DMS53 treated with DMSO at 0.1 percent for 48 hours (cell line): Measurements from ENCODE around the gene ARHGEF4.
"Not testable (repeated sequence)": the region's sequence is repeated elsewhere in the genome, so short reads cannot be mapped to it uniquely, and the experiment has no call there.

Experiments used
- DNase-seq: peaks from one replicate; lab custom pipeline; 2025; ENCODE audit not compliant: unreplicated experiment; lab: John Stamatoyannopoulos, UW

ARHGEF4 gene

DNA sequence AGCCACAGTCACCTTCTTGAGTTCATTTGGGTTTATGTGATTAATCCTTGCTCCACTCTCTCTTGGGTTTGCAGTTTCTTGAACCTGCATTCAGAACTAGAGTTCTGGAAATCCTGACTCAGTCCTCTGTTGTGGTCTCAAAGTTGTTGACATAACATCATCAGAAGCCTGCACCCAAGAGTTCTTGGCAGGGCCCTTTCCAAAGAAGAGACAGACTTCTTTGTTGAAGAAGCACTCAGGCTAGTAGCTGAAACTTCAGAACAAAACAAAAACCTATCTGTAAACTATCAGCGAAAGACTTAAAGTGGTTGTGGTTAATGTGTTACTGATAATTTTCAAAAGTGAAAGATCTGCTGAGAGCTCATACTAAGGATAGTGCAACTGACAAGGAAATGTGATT, 135.7 kb downstream of the ARHGEF4 start:
- DNase-seq = no peak

DNA sequence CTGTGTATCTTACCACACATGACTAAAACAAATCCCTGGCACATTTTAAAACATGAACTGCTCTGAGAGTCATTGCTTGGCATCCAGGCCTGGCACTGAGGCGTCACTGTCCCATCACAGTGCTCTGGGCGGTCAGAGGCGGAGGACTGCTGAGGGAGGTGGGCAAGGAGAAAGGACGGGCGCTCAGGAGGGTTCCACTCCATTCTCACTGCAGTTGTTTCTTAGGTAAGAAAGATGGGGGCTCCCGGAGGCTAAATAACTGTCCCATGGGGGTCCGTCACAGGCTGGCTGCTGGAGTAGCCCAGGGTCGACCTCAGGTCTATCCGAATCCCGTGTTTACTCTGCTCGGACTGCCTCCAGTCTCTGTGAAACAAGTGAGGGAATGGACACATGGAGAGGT, 139.0 kb downstream of the ARHGEF4 start:
- DNase-seq = no peak

DNA sequence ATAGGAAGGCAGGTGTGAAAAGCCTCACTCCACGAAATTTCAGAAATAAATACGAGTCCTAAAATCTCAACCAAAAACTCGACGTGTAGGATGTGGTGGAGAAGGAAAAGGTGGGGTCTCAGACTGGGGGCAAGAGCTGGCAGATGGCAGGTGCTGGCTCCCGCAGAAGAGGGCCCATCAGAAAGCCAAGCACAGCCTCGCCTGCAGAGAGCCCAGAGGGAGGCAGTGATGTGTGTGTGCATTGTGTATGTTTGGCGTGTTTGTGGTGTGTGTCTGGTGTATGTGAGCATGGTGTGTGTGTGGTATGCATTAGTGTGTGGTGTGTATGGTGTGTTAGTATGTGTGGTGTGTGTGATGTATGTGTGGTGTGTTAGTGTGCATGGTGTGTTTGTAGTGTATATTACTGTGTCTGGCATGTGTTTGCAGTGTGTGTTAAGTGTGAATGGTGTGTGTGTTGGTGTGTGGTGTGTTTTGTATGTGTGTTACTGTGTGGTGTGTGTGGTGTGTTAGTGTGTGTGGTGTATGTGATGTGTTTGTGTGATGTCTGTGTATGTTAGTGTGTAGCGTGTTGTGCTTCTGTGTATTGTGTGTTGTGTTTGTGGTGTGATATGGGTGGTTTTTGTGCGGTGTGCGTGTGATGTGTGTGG, 140.0 kb downstream of the ARHGEF4 start:
- no peak for DNase-seq

DNA sequence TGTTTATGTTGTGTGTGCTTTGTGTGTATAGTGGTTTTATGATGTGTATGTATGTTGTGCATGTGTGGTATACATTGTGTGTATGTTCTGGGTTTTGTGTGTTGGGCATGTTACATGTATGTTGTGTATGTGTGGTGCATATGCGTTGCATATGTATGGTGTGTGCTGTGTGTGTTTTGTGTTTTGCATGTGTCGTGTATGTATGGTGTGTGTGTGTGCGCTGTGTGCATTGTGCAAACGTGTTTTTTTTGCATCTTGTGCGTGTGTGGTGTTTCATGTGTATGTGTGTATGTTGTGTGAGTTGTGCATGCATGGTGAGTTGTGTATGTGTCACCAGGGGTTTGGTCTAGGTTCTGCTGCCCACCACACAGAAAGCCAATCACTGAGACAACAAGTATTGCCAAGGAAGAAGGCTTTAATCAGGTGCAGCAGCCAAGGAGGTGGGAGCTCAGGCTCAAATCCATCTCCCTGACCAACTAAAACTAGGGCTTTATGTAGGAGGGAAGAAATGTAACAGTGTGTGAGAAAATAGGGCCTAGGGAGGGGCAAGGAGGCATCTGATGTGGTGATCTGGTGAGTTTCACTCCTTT, 140.8 kb downstream of the ARHGEF4 start:
- DNase-seq = no peak

DNA sequence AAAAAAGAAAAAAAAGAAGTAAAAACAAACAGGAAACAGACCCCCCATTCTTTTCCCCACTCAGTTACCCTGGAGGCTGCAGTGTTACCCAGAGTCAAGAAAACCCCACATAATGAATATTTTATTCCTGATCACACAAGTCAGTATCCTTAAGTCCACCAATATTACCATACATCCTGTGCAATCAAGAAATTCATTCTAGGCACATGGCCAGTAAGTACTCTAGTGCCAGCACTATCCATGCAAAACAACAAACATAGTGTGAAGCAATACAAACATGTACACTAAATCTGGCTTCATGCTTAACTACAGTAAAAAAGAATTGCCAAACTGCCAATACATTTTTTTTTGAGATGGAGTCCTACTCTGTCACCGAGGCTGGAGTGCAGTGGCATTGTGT, 145.0 kb downstream of the ARHGEF4 start:
- no peak for DNase-seq

DNA sequence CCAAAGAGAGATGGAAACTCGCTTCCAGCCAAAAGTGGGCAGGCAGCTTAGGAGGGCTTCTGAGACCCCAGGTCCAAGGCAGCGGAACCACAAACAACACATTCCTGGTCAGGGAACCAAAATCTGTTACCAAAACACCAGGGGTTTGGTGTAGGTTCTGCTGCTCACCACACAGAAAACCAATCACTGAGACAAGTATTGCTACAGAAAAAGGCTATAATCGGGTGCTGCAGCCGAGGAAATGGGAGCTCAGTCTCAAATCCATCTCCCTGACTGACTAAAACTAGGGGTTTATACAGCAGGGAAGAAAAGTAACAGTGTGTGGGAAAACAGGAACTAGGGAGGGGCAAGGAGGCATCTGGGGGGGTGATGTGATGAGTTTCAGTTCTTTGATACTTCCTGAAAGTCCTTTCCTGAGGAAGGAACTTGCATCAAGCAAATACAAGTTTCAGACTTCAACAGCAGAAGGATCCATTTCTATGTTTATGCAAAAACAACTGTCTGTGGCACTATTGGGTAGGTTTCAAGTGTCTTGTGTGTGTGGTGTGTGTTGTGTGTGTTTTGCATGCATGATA, 148.6 kb downstream of the ARHGEF4 start:
- DNase-seq = no peak

DNA sequence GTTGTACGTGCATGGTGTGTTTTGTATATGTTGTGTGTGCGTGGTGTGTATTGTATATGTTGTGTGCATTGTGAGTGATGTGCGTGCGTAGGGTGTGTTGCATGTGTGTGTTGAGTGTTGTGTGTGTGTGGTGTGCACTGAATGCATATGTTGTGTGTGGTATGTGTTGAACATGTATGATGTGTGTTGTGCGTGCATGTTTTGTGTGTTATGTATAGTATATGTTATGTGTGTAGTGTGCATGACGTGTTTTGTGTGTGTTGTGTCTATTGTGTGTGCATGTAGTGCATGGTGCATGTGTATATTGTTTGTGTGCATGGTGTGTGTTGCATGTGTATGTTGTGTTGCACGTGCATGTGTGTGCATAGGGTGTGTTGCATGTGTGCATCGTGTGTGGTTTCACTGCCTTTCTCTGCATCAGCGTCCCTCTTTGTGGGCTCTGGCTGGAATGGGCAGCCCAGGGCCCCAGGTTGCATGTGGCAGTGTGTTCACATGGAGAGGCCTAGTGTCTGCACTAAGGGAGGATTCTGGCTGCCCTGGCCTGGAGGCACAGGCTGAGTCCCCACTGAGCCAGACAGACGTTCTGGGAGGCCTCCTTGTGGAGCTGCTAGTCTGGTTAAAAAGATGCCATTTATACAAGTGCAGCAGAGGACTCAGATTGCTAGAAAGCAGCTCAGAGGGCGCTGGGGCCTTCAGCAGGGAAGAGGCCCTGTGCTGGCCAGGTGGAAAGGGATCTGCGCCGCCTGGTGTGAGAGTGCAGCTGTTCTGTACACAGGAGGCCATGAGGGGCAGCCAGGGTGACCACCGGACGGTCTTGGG, 149.3 kb downstream of the ARHGEF4 start:
- no peak for DNase-seq

DNA sequence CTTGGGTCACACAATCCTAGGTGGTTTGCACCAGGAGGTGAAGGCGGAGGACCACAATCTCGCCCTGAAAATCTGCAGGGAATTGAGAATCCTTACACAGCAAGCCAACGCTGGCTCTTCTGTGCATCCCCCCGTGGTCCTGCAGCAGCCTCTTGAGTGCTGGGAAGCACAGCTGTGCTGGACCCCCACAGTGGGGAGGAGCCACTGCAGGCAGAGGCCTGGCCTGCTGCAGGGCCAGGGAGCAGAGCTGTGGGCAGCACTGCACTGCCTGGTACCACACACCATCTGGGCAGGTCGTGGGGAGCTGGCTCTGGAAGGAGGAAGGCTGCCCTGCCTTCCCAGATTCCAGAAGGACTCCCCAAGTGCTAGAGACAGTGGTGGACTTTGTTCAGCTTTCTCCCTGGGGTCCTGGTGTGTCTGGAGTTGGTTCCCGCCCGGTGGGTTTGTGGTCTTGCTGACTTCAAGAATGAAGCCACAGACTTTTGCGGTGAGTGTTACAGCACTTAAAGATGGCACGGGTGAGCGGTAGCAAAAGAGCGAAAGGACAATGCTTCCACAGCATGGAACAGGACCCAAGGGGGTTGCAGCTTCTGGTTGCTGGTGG, 150.3 kb downstream of the ARHGEF4 start:
- no peak for DNase-seq

DNA sequence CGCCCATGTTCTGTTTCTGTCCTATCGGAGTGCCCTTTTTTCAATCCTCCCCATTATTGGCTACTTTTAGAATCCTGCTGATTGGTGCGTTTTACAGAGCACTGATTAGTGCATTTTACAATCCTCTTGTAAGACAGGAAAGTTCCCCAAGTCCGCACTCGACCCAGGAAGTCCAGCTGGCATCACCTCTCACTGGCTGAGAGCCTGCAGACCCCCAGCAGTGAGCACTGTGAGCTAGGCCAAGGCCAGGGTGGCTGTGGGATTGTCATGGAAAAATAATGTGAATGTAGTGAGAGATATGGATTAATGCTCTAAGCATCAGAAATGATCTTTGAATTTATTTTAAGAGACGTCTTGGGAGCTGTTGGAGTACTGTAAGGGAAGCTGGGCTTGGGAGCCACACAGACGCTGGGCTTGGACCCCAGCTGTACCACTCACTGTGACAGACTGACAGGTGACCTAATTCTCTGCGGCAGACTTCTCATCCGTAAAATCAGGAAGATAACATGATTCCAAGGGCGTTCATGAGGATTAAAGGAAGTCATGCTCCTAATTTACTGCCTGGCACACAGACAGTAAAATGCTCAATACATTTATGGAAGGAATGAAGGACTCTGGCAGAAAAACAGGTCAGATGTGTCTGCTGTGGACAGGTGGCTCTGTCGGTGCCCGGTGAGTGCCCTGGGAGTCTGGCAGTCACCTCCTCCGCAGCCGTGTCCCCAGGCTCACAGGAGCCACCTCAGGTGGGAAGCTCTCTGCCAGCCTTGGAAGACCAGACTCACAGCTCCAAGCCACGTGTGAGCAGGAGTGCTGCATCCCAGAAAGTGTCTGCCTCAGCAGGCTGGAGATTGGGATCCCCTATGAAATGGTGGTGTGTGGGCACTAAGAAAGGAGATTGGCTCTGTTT, 151.1 kb downstream of the ARHGEF4 start:
- DNase-seq = no peak

DNA sequence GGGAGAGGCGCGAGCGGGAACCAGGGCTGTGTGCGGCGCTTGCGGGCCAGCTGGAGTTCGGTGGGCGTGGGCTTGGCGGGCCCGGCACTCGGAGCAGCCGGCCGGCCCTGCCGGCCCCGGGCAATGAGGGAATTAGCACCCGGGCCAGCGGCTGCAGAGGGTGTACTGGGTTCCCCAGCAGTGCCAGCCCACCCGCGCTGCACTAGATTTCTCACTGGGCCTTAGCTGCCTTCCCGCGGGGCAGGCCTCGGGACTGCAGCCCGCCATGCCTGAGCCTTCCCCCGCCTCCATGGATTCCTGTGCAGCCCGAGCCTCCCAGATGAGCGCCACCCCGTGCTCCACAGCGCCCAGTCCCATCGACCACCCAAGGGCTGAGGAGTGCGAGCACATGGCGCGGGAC, 154.7 kb downstream of the ARHGEF4 start:
- not testable (repeated sequence) for DNase-seq

DNA sequence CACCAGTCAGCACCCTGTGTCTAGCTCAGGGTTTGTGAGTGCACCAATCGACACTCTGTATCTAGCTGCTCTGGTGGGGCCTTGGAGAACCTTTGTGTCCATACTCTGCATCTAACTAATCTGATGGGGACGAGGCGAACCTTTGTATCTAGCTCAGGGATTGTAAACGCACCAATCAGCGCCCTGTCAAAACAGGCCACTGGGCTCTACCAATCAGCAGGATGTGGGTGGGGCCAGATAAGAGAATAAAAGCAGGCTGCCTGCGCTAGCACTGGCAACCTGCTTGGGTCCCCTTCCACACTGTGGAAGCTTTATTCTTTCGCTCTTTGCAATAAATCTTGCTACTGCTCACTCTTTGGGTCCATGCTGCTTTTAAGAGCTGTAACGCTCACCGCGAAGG, 155.3 kb downstream of the ARHGEF4 start:
- not testable (repeated sequence) for DNase-seq

DNA sequence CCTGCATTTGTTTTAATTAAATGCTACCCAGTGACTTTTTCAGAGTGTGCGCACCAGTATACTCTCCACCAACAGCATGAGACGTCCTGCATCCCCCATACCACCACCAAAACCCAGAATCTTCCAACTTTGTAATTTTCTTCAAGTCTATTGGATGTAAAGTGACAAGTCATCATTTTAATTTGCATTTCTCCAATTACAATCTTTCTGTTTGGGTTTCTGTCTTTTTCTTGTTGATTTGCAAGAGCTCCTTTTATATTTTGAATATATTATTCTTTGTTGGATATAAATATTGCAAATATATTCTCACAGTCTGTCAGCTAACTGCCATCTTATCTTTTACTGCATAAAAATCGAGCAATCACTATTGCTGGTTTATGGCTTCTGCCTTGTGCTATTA, 160.0 kb downstream of the ARHGEF4 start:
- no peak for DNase-seq

DNA sequence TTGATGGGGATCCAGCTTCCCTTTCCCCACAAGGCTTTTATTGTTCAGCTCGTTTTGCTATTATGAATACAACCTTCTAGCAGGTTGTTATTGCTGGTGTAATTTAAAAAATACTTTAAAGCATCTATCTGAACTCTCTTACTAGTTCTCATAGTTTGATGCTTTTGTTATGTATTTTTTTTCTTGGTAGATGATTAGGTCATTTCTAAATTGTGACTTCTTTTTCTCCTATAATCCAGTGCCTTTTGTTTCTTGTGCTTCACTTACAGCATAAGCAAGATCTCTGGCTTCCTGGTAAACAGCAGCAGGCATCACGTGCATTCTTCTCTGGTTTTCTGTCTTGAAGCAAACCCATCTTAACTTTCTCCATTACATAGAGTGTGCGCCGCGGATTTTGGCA, 160.5 kb downstream of the ARHGEF4 start:
- no peak for DNase-seq

DNA sequence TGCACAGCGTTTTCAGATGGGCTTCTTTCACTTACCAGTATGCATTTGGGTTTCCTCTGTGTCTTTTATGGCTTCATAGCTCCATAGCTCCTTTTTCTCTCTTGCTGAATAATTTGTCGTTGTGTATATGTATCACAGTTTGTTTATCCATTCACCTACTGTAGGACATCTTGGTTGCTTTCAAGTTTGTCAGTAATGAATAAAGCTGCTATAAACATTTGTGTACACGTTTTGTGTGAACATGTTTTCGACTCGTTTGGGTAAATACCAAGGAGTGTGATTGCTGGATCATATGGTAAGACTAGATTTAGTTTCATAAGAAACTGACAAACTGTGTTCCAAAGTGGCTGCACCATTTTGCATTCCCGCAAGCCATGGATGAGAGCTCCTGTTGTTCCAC, 161.8 kb downstream of the ARHGEF4 start:
- no peak for DNase-seq

DNA sequence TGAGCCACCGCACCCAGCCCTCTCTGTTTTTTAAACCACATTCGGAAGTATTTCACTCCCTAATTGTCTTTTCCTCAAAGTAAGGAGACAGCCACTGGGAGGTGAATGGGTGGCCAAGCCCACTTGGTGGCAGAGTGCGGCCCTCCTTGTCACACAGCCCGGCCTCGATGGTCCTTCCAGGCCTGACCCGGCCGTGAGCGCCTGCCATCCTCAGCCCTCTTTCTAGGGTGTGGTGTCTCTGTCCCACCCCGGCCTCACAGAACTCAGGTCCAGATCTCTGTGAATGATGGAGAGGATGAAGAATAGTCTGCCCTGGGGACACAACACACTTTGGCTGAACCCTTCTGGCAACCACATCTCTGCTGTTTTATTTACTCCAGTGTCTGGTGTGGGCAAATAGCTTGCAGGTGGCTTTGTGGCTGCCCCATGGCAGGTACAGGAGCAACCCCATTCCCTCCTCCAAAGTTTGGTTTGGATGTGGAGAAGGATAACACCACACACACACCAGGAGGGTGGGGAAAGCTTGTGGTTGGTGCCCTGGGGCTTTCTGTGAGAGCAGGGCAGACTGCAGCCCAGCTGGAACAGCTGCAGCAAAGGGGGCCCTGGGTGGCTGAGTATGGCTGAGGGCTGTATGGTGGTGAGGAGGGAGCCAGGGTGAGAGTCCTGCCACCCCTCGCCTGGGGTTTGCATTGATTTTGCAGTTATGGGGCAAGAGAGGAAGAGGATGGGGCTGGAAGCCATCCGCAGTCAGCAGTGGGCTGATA, 167.9 kb downstream of the ARHGEF4 start:
- DNase-seq = no peak

DNA sequence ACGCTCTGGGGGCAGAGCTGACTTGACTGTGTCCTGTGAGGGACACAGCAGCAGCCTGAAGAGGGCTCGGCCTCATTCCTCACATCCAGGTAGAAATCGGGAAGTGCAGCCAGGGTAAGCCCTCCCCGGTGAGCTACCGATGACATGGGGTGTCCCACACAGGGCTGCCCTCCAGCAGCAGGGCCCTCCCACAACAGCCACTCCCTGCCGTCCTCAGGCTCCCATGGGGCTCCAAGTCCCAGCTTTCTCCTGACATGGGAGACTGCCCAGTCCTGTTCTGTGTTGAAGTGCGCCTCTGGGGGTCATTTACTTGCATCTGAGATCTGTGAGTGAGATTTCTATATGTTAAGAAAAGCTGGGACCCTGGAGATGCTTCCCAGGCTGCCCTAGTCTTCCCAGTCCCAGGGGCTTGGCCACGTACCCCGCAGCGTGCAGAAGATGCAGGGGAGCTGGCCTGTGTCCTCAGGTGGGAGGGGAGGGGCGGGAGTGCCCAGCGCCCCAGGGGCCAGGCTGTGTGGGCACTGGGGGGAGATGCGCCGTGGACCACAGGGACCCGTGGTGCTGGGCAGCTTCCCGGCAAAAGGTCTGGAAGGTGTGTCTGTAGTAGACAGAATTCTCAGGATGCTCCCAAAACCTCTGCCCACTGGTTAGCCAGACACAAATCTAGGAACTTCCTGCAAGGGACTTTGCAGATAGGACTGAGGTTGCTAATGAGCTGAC, 168.7 kb downstream of the ARHGEF4 start:
- no peak for DNase-seq

DNA sequence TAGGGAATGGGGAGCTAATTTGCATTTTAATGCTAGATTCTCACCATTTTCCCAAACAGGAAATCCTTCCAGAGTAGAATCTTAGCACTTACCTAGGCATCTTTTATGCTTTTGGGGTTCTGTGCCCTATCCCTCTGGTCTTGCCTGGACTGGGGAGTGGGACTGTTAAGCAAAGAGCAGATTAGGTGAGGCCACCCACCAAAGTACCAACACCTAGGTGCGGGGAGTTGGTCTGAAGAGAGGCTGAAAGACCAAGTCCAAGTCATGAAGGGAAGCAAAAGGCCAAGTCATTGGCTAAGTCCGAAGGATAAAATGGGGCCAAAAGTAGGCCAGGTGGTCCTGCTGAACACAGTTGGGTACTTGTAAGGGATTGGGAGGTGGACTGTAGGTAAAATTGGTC, 169.8 kb downstream of the ARHGEF4 start:
- DNase-seq = no peak

DNA sequence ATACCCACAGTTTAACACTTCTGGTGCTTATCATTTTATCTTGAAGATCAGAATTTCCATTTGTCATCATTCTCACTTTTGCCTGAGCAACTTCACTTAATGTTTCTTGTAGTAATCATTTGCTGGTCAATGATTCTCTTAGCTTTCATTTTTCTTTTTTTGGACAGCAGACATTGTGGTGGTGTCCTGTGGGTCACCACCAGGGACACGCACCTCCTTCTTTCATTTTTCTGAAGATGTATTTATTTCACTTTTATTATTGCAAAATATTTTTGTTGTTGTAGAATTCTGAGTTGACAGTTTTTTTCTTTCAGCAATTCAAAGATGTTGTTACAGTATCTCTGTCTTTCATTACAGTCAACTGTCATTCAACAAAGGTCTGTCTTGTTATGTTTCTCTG, 172.3 kb downstream of the ARHGEF4 start:
- DNase-seq = no peak
